T1000 (cell line): ENCODE results near the gene RCBTB2.

Source experiments
- DNase-seq: peaks from one replicate; lab custom pipeline; 2025; ENCODE audit warnings: mixed read lengths; lab: John Stamatoyannopoulos, UW

Gene RCBTB2

GRCh38 chr13:48448285-48448958 lies 84.5 kb downstream of the RCBTB2 start:
- DNase-seq, result no peak

GRCh38 chr13:48446464-48446863 lies 86.4 kb downstream of the RCBTB2 start:
- DNase-seq, result no peak

DNA sequence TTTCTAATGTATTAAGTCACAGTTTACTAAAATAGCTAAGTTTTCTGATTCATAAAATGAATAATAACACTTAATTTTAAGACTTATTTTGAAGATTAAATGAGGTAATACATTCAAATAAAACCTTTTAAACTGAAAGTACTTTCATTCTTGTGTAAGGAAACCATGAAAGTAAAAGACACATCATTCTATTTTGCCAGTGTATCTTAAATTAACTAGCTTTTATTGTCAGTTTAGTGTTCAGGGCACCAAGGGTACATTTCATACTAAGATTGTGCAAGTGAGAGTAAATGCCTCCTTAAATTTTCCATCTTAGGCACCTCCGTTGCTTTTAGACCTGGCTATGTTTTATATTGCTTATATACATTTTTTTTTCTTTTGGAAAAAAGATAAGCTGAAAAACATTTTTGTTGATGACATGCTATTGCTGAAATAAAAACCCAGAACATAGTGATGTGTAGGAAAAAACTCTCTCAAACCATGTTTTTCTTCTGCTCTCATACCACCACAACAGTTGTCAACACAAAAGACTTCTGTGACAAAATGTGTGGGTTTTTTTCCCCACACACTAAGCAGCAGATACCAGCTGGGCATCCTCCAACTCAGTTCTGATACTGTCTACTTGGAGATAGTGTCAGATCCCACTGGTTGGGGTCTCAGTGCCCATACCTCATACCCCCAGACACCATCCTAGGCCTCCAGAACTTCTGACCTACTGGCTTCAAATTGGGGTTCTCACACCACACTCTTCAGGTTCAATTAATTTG lies 89.3 kb downstream of the RCBTB2 start:
- no peak for DNase-seq
